OCI-LY3 (cell line): ENCODE results near the gene LTV1.

Experiments
- EZH2phosphoT487 ChIP-seq: fragments of 200-600 bp; shearing (Covaris generic); IDR thresholded peaks from 2 replicates; pipeline ENCODE4 v1.6.1; 2018; ENCODE audit warnings: antibody characterized with exemption, mixed run types, low read depth
- TF ChIP-seq, protein P1 (sequence below): fragments of 200-600, 300-600 bp; sonication (generic); IDR thresholded peaks from 2 replicates; pipeline ENCODE4 v1.5.1; 2014; ENCODE audit warnings: antibody characterized with exemption, low read length, low read depth

DNA sequence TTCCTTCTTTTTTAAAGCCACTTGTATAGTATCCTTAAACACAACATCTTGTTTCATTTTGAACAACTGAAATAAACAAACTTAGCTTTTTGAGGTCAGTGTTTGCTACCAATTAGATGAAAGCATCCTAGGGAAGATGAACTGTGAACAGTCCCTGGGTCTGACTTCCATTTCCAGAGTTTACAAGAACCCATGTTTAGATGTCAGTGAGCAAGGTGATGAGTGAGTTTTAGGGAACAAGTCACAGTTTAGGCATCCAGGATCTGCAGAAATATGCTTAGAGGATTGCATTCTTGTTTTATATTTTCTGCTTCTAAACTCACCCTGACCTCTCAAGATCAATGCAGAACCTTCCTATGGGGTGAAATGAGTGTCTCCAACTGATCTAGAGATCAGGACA lies 24.1 kb downstream of the LTV1 start:
- TF ChIP-seq, protein P1, sequence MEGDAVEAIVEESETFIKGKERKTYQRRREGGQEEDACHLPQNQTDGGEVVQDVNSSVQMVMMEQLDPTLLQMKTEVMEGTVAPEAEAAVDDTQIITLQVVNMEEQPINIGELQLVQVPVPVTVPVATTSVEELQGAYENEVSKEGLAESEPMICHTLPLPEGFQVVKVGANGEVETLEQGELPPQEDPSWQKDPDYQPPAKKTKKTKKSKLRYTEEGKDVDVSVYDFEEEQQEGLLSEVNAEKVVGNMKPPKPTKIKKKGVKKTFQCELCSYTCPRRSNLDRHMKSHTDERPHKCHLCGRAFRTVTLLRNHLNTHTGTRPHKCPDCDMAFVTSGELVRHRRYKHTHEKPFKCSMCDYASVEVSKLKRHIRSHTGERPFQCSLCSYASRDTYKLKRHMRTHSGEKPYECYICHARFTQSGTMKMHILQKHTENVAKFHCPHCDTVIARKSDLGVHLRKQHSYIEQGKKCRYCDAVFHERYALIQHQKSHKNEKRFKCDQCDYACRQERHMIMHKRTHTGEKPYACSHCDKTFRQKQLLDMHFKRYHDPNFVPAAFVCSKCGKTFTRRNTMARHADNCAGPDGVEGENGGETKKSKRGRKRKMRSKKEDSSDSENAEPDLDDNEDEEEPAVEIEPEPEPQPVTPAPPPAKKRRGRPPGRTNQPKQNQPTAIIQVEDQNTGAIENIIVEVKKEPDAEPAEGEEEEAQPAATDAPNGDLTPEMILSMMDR = no peak
- TF ChIP-seq EZH2phosphoT487 = no peak
